Ovary (tissue), 9 donors: Measurements from ENCODE around the gene ASPA. TPM values are rescaled to one million over a fixed set of nuclear protein-coding genes. Genes with fewer than 3 reads are reported as not detected.

Experiments used
- DNase-seq, 5 donors: peaks; one replicate each; pipeline ENCODE4 v3.0.0-alpha.2; 2019 to 2020
- H3K27ac ChIP-seq, 2 donors: fragments of 200-600 bp; one replicate each; pipeline versions ENCODE4 v1.5.1 to v1.8.0; 2019 to 2022
- H3K27me3 ChIP-seq: fragments of 200-600 bp; one replicate; pipeline ENCODE4 v1.8.0; 2022
- H3K36me3 ChIP-seq: fragments of 200-600 bp; sonication (generic); one replicate; pipeline ENCODE4 v1.5.1; 2019
- H3K4me1 ChIP-seq: one replicate; pipeline ENCODE4 v1.8.1; 2013; ENCODE audit warnings: mild to moderate bottlenecking, moderate library complexity; ENCODE audit not compliant: insufficient read depth
- H3K4me3 ChIP-seq: fragments of 200-600 bp; sonication (generic); one replicate; pipeline ENCODE4 v1.5.1; 2017
- H3K9me3 ChIP-seq, 2 donors: fragments of 200-600 bp in 1 of 2; sonication (generic) in 1 of 2; one replicate each; pipeline versions ENCODE4 v1.5.1 to v1.8.1; 2013 to 2019; ENCODE audit warnings: mild to moderate bottlenecking in 1 of 2, moderate library complexity in 1 of 2
- CTCF ChIP-seq, 3 donors: fragments of 450-650 bp in 2 of 3; fragments of 200-600 bp in 1 of 3; IDR thresholded peaks; one replicate each; pipeline versions ENCODE4 v1.5.1 to v1.8.0; 2016 to 2022; ENCODE audit warnings: antibody characterized with exemption in 3 of 3, mild to moderate bottlenecking in 1 of 3
- EP300 ChIP-seq: sonication (generic); formaldehyde crosslinking; IDR thresholded peaks from one replicate; pipeline ENCODE4 v1.6.1; 2017; ENCODE audit warnings: antibody characterized with exemption
- POLR2A ChIP-seq: fragments of 450-650 bp; IDR thresholded peaks from one replicate; pipeline ENCODE4 v1.6.1; 2017; ENCODE audit warnings: antibody characterized with exemption, mild to moderate bottlenecking, moderate library complexity
- WGBS, 3 donors: extraction: QIAGEN DNeasy Blood & Tissue Kit in 1 of 3; methylation state at CpG; one replicate each; pipeline versions ENCODE4 v1.1.5 to v1.1.7; 2013 to 2017; 5-methylcytosine and 5-hydroxymethylcytosine counted together
- intact Hi-C, 4 donors: fragments of 100-400 bp; cut with DNase I; formaldehyde crosslinking; loops; one replicate each; pipeline versions ENCODE4 v1.11.0 to v1.15.1; 2022 to 2023
- polyA plus RNA-seq, 2 donors: library from polyadenylated mRNA; stranded (reverse); fragments of 200-250 nt in 1 of 2; fragments of 350-450 nt in 1 of 2; fragmentation: Illumina TruSeq in 1 of 2; extraction: RNeasy Lipid Tissue Mini Kit (QIAGEN cat#74804) in 1 of 2; gene quantifications; one replicate each; pipeline ENCODE4 v1.2.3, GENCODE V29; 2013 to 2014
- total RNA-seq, 7 donors: library from RNA; depleted of rRNA in 2 of 7; stranded (reverse); fragments of >200 nt in 2 of 7; fragmentation: NEBNext Ultra II Directional in 3 of 7; extraction: Animal tissue kit (Norgen Biotek cat#: 25700) in 3 of 7; gene quantifications; one replicate each; pipeline versions ENCODE4 v1.1.0 to v1.2.4, GENCODE V29; 2016 to 2023
- donor health status: DM: no; HTN: no; CAD: no; lungs with moderate emphysema.
- donor health status: DM: no; HTN: no; CAD: no.
- donor health status: Bipolar disorder and iron deficiency.
- donor health status: DM: yes; HTN: yes; CAD: no.
- donor health status: DM: no; HTN: no; CAD: no.
- donor health status: DM: yes; HTN: yes; CAD: no.

Gene ASPA
- total and polyA plus RNA-seq, 9 donors: 0.46 to 10.3 (median 2.9) TPM

GRCh38 chr17:3507071-3507470 is 31.3 kb downstream of the ASPA start:
- DNase-seq: no peak
- Histone ChIP-seq H3K27me3 (no peaks in the 10 kb centered on the region), H3K9me3 (no peaks in the 10 kb centered on the region), H3K4me1 (no peaks in the 10 kb centered on the region), H3K27ac (no peak overlapping the region), H3K4me3 (no peak overlapping the region), H3K36me3 (no peaks in the 10 kb centered on the region)
- intact Hi-C loops: no loop called here
- TF ChIP-seq EP300 (no peak), POLR2A (no peak), CTCF (IDR thresholded peaks at IDR 0.05) (no peak)
- WGBS, 3 donors: 6 to 28% (median 9%) methylated on average over 1 of the region's 1 CpG

GRCh38 chr17:3507869-3508268 is 32.1 kb downstream of the ASPA start:
- intact Hi-C loops: no loop called here
- DNase-seq: no peak
- no peaks in the 10 kb centered on the region for H3K27me3 ChIP-seq
- H3K9me3 ChIP-seq: no peaks in the 10 kb centered on the region
- H3K36me3 ChIP-seq: no peaks in the 10 kb centered on the region
- no peaks in the 10 kb centered on the region for H3K4me1 ChIP-seq
- TF ChIP-seq EP300: no peak
- H3K4me3 ChIP-seq: no peak overlapping the region
- H3K27ac ChIP-seq: no peak overlapping the region
- WGBS, 3 donors: 79 to 83% (median 82%) methylated on average over 3 of the region's 3 CpGs

GRCh38 chr17:3510090-3510489 is 34.3 kb downstream of the ASPA start:
- no peak overlapping the region for H3K27ac ChIP-seq
- no peak for DNase-seq
- no peak overlapping the region for H3K4me3 ChIP-seq
- H3K27me3 ChIP-seq: no peaks in the 10 kb centered on the region
- no peaks in the 10 kb centered on the region for H3K9me3 ChIP-seq
- intact Hi-C loops: no loop called here
- no peak for TF ChIP-seq EP300
- H3K4me1 ChIP-seq: peaks cover 3% of the 10 kb centered on the region
- 66% methylated on average over 7 of the region's 7 CpGs for WGBS, 3 donors
- no peaks in the 10 kb centered on the region for H3K36me3 ChIP-seq

GRCh38 chr17:3511852-3512504 is 36.2 kb downstream of the ASPA start:
- intact Hi-C loops: no loop called here
- no peak for DNase-seq
- H3K9me3 ChIP-seq: no peaks in the 10 kb centered on the region
- peak overlapping the region in 1 of 2 donors; percentile 49 for H3K27ac ChIP-seq
- TF ChIP-seq EP300 (no peak), POLR2A (no peak), CTCF (IDR thresholded peaks at IDR 0.05) (no peak)
- H3K4me1 ChIP-seq: peaks cover 3% of the 10 kb centered on the region
- 63 to 74% (median 69%) methylated on average over 8 of the region's 8 CpGs for WGBS, 3 donors
- H3K36me3 ChIP-seq: no peaks in the 10 kb centered on the region
- H3K4me3 ChIP-seq: no peak overlapping the region
- no peaks in the 10 kb centered on the region for H3K27me3 ChIP-seq

DNA sequence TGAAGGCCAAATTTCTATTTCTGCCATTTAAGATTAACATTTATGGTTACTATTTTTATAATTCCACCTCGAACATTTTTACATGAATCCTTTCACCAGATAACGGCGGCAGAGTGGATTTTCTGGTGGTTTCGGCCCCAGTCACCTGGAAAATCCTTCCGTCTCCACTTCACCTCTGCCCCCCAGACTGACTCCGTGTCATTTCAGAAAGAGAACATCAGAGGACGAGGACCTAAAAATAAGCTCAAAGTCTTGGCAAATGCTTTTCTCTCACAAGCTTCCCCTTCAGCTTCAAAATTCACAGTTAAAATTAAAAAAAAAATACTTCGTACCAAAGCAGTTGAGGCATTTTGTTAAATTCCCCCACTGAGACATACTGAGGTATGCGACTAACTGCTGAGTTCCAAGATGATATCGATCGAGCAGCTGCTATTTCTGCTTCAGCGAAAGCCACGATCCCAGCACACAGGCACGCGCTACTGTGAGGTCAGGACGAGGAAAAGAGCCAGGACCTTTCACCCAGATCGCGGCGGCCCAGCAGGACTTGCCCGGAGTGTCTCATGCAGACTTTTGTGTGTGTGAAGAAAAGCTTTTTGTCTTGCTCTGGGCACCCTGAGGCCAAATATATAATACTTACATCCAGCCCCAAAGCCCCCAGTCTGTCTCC is 36.8 kb downstream of the ASPA start:
- Histone ChIP-seq H3K27me3 (no peaks in the 10 kb centered on the region), H3K36me3 (no peaks in the 10 kb centered on the region), H3K27ac (peak overlapping the region in 1 of 2 donors; percentile 49), H3K4me1 (peaks cover 3% of the 10 kb centered on the region), H3K4me3 (no peak overlapping the region), H3K9me3 (no peaks in the 10 kb centered on the region)
- TF ChIP-seq CTCF (IDR thresholded peaks at IDR 0.05) (no peak), POLR2A (no peak), EP300 (no peak)
- WGBS, 3 donors: 20 to 29% (median 21%) methylated on average over 20 of the region's 20 CpGs
- intact Hi-C loops: no loop called here
- DNase-seq: peak; percentile 62 to 81 (median 75)
